ENCODE results near the gene EEF1A2.

DNA sequence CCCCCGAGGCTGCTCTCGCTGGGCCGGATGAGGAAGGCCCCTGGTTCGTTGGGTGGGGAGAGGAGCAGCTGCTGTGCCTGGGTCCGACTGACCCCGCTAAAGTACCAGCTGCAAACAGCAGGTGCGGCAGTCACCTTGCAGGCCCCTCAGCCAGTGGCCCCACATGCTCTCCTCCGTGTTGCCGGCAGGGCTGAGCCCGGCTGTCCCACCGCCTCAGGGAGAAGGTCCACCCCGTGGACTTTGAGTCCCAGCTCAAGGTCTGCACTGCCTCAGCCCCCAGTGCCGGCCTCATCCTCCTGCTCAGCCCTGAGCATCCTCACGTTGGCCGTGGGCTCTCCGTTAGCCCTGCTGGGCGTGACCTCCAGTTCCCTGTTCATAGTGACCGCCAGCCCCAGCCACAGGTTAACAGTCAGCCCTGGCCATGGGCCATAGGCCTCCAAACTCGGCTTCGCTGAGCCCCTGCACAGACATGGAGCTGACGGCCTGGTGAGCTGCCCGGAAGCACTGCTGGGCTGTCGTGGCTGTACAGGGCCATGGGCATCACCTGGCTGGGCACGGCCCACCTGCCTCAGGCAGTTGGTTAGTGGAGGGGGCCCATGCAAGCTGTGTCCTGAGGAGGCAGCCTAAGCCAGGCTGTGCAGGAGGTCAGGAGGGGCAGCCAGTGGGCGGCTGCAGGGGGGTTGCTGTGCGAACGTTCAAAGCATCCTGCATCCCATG is 45.5 kb upstream of the EEF1A2 start:
- TF ChIP-seq, protein P1, sequence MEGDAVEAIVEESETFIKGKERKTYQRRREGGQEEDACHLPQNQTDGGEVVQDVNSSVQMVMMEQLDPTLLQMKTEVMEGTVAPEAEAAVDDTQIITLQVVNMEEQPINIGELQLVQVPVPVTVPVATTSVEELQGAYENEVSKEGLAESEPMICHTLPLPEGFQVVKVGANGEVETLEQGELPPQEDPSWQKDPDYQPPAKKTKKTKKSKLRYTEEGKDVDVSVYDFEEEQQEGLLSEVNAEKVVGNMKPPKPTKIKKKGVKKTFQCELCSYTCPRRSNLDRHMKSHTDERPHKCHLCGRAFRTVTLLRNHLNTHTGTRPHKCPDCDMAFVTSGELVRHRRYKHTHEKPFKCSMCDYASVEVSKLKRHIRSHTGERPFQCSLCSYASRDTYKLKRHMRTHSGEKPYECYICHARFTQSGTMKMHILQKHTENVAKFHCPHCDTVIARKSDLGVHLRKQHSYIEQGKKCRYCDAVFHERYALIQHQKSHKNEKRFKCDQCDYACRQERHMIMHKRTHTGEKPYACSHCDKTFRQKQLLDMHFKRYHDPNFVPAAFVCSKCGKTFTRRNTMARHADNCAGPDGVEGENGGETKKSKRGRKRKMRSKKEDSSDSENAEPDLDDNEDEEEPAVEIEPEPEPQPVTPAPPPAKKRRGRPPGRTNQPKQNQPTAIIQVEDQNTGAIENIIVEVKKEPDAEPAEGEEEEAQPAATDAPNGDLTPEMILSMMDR (IDR thresholded peaks at IDR 0.05; ENCODE audit: insufficient read depth, low read depth, low read length): no peak
- TF ChIP-seq EZH2 (IDR thresholded peaks at IDR 0.05; ENCODE audit: insufficient read depth, low read length): no peak

Data from astrocyte (in vitro differentiated cells and primary cell).